Cardiac muscle cell (in vitro differentiated cells and primary cell): Measurements from ENCODE around the gene MYLK. TPM values are rescaled to one million over a fixed set of nuclear protein-coding genes. Genes with fewer than 3 reads are reported as not detected.

Experiments
- DNase-seq, 2 donors: peaks; one replicate each; pipeline versions ENCODE4 v3.0.0 to v3.0.0-alpha.2; 2010 to 2017; ENCODE audit warnings: low read depth in 1 of 2, low spot score in 1 of 2
- H3K27ac ChIP-seq: fragments of 200-600 bp; sonication (generic); 2 replicates; pipeline ENCODE4 v1.5.1; 2016
- H3K27me3 ChIP-seq: fragments of 200-600 bp; sonication (generic); 2 replicates; pipeline ENCODE4 v1.6.0; 2016; ENCODE audit warnings: control low read depth
- H3K36me3 ChIP-seq: fragments of 200-600 bp; sonication (generic); 2 replicates; pipeline ENCODE4 v1.5.1; 2016; ENCODE audit warnings: control low read depth
- H3K4me1 ChIP-seq: fragments of 200-600 bp; sonication (generic); 2 replicates; pipeline ENCODE4 v1.8.1; 2017; ENCODE audit warnings: low read depth, mild to moderate bottlenecking, mixed run types
- H3K4me3 ChIP-seq: fragments of 200-600 bp; sonication (generic); 2 replicates; pipeline ENCODE4 v1.5.1; 2016; ENCODE audit warnings: mild to moderate bottlenecking
- H3K9me3 ChIP-seq: fragments of 200-600 bp; sonication (generic); 2 replicates; pipeline ENCODE4 v1.5.1; 2017; ENCODE audit warnings: low read depth, mild to moderate bottlenecking, control low read depth
- polyA plus RNA-seq: library from polyadenylated mRNA; unstranded; fragments of >200 nt; fragmentation: Nextera tagmentation; extraction: Ambion mirVana; gene quantifications from 2 replicates; pipeline ENCODE4 v1.2.1, GENCODE V29; 2016
- total RNA-seq: library from RNA; depleted of rRNA; stranded (reverse); fragments of >200 nt; gene quantifications from 2 replicates; pipeline ENCODE4 v1.2.3, GENCODE V29; 2016
- TF ChIP-seq, protein P1 (sequence below): IDR thresholded peaks from 2 replicates; pipeline ENCODE4 v1.5.1; 2012; ENCODE audit warnings: low read depth, mild to moderate bottlenecking, low read length

MYLK gene
- total and polyA plus RNA-seq, 2 experiments from 2014 or later, result 2.0 to 5.8 TPM

DNA sequence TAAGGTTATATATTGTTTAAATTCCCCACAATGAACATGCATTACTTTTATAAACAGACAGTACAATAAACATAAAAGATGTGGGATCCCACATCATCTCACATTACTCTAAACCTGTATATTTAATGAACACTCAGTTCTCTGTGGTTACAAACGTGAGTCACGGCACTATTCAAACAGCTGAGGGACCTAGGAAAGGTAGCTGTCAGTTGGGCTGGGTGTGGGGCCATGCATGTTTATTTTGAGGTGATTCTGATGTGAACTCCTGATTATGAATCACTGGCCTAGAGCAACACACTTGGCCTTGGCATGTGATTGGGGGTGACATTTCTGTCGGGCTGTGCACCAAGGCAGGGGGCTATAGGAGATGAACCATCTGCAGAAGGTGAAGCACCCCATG lies 151.7 kb downstream of the MYLK start:
- Histone ChIP-seq H3K27me3 (peaks cover 18% of the 10 kb centered on the region), H3K4me1 (no peaks in the 10 kb centered on the region), H3K4me3 (no peak overlapping the region), H3K36me3 (no peaks in the 10 kb centered on the region), H3K27ac (no peak overlapping the region), H3K9me3 (no peaks in the 10 kb centered on the region)
- no peak for DNase-seq
- TF ChIP-seq, protein P1, sequence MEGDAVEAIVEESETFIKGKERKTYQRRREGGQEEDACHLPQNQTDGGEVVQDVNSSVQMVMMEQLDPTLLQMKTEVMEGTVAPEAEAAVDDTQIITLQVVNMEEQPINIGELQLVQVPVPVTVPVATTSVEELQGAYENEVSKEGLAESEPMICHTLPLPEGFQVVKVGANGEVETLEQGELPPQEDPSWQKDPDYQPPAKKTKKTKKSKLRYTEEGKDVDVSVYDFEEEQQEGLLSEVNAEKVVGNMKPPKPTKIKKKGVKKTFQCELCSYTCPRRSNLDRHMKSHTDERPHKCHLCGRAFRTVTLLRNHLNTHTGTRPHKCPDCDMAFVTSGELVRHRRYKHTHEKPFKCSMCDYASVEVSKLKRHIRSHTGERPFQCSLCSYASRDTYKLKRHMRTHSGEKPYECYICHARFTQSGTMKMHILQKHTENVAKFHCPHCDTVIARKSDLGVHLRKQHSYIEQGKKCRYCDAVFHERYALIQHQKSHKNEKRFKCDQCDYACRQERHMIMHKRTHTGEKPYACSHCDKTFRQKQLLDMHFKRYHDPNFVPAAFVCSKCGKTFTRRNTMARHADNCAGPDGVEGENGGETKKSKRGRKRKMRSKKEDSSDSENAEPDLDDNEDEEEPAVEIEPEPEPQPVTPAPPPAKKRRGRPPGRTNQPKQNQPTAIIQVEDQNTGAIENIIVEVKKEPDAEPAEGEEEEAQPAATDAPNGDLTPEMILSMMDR, result no peak

DNA sequence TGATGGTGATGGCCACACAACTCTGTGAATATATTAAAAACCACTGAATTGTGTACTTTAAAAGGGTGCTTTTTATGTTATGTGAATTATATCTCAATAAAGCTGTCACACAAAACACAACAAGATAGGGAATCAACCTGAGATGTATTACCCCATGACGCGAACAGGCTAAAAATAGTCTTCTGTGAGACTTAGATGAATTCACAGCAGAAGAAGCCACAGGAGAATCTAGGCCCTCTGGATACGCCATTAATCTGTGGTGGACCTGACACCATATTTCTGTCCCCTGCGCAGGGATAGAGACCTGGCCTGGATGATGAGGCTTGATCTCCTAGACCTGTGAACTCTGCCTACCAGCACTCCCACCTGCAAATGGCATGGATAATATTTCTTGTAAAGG lies 153.3 kb downstream of the MYLK start:
- H3K4me3 ChIP-seq, result no peak overlapping the region
- H3K27ac ChIP-seq, result no peak overlapping the region
- no peaks in the 10 kb centered on the region for H3K4me1 ChIP-seq
- H3K27me3 ChIP-seq, result peaks cover 12% of the 10 kb centered on the region
- no peak for DNase-seq
- H3K36me3 ChIP-seq, result no peaks in the 10 kb centered on the region
- no peaks in the 10 kb centered on the region for H3K9me3 ChIP-seq
- TF ChIP-seq, protein P1, result no peak

DNA sequence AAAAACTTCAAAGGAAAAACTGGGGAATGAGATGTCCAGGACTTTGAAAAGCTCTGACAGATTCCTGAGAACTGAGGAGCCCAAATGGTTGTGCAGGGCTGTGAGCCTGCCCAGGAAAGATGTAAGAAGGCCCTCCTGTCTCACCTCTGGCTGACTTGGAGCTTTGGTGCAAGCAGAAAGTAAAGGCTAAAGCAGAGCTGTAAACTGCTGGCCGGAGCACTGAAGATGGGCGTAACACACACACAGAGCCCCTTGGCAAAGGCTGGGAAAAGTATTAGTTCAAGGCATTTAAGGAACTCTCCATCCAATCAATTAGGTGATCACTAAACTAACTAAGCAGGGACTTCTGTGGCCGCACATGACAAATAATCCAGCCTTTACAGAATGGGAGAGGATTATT lies 155.1 kb downstream of the MYLK start:
- no peak for DNase-seq
- TF ChIP-seq, protein P1, result no peak
- no peaks in the 10 kb centered on the region for H3K9me3 ChIP-seq
- H3K4me3 ChIP-seq, result no peak overlapping the region
- H3K4me1 ChIP-seq, result no peaks in the 10 kb centered on the region
- H3K27me3 ChIP-seq, result peaks cover 5% of the 10 kb centered on the region
- no peak overlapping the region for H3K27ac ChIP-seq
- H3K36me3 ChIP-seq, result no peaks in the 10 kb centered on the region

DNA sequence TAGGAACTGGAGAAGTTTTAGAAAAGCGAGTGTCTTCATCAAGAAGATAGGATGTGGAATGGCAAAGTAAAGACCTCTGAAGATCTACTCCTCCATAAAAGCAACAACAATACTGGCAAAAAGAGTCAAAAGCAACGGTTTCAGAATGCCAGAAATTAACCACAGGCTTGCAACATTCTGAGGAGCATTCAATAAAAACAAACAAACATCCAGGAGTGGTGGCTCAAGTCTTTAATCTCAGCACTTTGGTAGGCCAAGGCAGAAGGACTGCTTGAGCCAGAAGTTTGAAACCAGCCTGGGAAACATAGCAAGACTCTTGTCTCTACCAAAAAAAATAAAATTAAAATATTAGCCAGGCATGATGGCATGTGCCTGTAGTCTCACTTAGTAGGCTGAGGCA lies 156.1 kb downstream of the MYLK start:
- peak in 1 of 2 donors; percentile 50 for DNase-seq
- Histone ChIP-seq H3K4me1 (no peaks in the 10 kb centered on the region), H3K27me3 (no peaks in the 10 kb centered on the region), H3K36me3 (no peaks in the 10 kb centered on the region), H3K4me3 (no peak overlapping the region), H3K9me3 (no peaks in the 10 kb centered on the region), H3K27ac (no peak overlapping the region)
- TF ChIP-seq, protein P1, result no peak

DNA sequence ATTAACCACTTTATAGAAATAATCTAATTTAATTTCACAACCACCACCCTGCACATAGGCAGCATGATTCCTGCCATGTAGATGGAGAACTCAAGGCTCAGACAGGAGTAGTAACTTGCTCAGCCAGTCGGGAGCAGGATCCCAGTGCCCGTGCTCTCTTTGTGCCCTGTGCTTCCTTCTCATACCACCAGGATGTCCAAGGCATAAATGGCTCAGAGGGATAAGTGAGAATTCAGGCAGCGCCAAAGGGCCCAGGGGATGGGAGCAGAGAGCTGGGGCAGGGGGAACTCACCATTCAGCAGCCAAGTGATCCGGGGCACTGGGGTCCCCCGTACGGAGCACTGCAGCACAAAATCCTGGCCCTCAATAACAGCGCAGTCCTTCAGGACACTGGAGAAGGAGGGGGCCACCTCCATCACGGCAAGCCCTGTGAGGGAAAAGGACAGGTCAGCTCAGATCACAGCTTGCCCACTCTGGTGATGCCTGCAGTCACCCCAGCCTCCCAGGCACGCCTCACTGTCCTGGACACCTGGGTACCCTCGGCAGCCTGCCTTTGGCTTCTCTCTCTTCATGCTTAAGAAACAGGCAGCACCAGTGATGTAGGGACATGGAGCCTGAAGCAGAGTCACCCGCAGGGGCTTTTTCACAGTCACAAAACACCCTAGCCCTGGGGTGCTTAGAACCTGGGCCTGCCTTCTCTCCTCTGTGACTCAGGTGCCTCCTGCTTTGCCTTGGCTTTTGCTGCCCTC lies 158.3 kb downstream of the MYLK start:
- H3K9me3 ChIP-seq, result no peaks in the 10 kb centered on the region
- H3K4me3 ChIP-seq, result no peak overlapping the region
- no peaks in the 10 kb centered on the region for H3K4me1 ChIP-seq
- peaks cover 2% of the 10 kb centered on the region for H3K27me3 ChIP-seq
- no peaks in the 10 kb centered on the region for H3K36me3 ChIP-seq
- no peak for DNase-seq
- no peak overlapping the region for H3K27ac ChIP-seq
- TF ChIP-seq, protein P1, result no peak
